ENCODE measurements around the gene ULK3.

Gene ULK3

DNA sequence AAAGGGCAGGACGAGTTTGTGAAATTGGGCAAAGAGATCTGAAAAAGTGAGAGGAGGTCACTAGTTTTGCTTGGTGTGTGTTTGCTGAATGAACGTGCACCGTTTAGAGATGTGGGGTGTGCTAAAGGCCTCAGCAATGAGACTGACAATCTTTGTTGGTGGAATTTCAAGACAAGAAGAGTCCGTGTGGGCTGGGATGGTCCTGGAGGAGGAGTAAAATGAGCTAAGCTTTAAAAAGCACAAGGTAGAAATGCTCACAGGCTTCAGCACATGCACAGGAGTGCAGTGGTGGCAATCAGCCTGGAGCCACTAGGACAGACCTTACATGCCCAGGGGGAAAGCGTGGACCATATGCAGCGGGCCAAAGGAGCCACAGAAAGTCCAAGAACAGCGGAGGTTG is 18.0 kb downstream of the ULK3 start:
- DNase-seq (ENCODE audit: low read depth in 1 of 2, low spot score in 1 of 2): no peak

- no peak for DNase-seq (ENCODE audit: low read depth in 1 of 2, low spot score in 1 of 2)
Observed at GRCh38 chr15:74823324-74823723, 19.6 kb downstream of the ULK3 start.

- no peak for DNase-seq (ENCODE audit: low read depth in 1 of 2, low spot score in 1 of 2)
Observed at GRCh38 chr15:74822233-74822632, 20.7 kb downstream of the ULK3 start.

DNA sequence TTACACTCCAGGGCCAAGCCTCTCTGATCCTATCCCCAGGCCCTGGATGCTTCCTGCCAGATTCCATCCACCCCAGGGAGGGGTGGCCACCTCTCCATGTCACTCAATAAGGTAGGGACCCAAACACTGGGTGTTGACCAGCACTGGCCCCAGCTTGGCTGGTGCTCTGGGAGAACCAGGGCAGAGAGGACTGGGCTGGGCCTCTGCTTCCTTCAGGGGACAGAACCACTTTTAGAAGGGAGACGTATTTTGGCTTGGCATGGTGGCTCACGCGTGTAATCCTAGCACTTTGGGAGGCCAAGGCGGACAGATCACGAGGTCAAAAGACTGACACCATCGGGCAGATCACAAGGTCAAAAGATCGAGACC is 21.2 kb downstream of the ULK3 start:
- no peak for DNase-seq (ENCODE audit: low read depth in 1 of 2, low spot score in 1 of 2)

DNA sequence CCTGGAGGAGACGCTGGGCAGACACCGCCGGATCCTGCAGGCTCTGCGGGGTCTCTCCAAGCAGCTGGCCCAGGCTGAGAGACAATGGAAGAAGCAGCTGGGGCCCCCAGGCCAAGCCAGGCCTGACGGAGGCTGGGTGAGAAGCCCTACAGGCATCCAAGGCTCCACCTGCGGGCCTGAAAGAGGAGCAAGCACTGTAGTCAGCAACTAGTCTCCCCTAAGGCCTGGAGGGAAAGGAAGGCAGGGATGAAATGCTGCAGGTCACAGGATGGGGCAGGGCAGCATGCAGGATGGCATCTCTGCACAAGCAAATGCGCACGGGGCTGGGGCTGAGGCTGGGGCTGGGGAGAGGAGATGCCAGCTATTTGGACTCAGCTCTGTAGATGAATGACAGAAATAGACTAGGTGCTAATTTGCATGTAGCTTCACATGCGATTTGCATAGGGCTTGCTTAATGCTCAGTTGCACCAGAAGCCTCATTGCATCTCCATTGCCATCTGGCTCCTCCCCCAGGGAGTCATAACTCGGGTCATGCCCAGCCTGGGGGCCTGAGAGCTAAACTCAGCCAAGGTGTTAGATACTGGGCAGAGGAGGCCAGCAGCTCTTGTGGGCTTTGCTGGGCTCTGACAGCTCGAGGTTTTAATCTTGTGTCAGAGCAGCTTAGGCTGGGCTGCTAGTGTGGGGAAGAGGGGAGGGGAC is 21.7 kb downstream of the ULK3 start:
- DNase-seq (ENCODE audit: low read depth in 1 of 2, low spot score in 1 of 2): no peak

- no peak for DNase-seq (ENCODE audit: low read depth in 1 of 2, low spot score in 1 of 2)
Observed at GRCh38 chr15:74820056-74820455, 22.9 kb downstream of the ULK3 start.

- DNase-seq (ENCODE audit: low read depth in 1 of 2, low spot score in 1 of 2): no peak
Observed at GRCh38 chr15:74817370-74817737, 25.6 kb downstream of the ULK3 start.

DNA sequence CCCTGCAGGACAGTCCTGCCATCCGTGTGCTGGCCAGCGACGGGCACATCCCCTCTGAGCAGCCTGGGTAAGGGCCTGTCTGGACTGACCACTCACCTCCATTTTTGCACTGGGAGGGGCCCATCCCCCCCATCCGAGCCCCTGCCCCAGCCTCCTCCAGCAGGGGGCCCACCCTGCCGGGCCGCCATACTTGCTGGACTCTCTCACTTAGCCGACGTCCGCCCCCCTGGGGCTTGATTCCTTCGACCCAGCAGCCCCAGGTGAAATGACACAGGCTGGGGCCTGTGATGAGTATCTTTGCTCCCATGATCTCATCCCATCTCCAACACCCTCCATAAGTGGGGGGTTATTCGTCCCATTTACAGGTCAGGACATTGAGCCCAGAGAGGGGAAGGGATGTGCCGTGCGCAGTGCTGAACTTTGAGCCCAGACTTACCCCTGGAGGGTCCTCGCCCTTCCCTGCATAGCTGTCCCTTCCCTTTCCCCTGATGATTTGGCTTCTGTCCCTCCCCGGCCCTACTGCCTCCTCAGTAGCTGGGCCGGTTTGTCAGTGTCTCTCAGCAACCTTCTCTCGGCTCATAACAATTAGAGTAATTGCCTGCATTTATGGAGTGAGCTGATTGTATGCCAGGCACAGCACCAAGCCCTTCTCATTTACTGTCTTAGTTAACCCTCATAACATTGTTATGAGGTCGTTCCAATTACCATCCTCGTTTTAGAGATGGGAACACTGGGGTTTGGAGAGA is 26.2 kb downstream of the ULK3 start:
- DNase-seq (ENCODE audit: low read depth in 1 of 2, low spot score in 1 of 2): no peak

GRCh38 chr15:74815961-74816360 is 27.0 kb downstream of the ULK3 start:
- no peak for DNase-seq (ENCODE audit: low read depth in 1 of 2, low spot score in 1 of 2)

DNA sequence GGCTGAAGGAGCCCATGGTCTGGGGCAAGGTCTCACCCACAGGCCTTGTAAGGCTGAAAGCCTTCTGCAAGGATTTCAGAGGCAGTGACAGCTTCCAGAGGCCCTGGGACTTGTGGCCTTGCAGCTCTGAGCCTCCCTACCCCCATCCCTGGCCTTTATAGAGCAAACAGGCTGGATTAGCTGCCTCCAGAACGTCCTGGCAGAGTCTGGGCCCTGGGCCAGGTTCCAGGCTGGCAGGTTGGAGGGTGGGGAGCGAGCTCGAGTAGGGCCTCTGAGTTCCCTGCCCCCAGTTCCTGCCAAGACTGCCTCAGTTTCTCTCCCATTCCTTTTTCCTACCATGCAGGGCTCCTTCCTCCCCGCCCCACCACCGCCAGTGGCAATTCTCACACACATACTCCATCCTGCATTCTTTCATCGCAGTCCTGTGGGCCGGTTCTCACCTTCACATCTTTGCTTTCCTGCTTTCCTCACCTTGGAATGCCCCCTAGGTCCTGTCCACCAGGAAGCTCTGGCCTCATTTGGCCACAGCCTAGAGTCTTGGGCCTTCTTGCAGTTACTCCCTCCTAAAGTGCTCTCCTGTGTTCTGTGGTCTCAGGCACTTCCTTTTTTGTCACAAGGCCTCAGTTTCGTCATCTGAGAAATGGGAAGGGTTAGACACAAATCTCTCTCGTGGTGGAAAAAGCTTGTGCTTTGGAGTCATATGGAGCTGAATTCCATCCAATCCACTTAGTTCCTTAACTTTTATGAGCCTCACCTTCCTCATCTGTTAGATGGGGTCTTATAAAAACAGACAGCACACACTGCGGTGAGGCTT is 27.6 kb downstream of the ULK3 start:
- DNase-seq (ENCODE audit: low read depth in 1 of 2, low spot score in 1 of 2): no peak

DNA sequence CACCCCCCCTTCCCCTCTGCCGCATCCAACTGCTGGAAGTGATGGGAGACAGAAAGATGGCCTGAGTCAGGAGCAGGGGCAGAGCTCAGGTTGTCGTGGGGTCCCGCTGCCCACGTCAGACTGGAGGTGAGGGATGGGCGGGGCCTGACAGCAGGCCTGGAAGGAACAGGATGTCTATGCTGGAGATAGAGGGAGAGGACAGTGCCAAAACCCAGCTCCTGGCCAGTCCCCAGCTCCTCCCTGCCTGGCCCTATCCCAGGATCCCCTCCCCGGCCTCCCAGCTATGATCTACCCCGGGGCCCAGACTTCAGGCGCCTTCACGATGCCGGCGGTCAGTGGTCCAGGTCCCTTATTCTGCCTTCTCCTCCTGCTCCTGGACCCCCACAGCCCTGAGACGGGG is 30.4 kb downstream of the ULK3 start, which contains the start of gene LMAN1L:
TSS of gene LMAN1L (plus strand) at position 303 of the 400 bp plus-strand sequence. CDS start at position 323, 20 bp downstream.
- DNase-seq (ENCODE audit: low read depth in 1 of 2, low spot score in 1 of 2): no peak

DNA sequence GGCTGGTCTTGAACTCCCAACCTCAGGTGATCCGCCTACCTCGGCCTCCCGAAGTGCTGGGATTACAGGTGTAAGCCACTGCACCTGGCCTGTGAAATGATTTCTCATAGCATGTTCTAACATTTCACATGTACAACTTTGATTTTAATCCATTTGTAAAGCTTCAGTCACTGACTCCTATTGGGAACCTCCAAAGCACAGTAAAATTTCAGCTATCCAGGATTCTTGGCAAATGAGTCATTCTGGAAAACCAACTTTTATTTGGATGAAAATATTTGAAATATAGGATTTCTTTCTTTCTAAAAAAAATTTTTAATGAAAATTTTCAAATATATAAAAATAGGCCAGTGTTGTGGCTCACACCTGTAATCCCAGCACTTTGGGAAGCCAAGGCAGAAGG is 33.0 kb downstream of the ULK3 start:
- no peak for DNase-seq (ENCODE audit: low read depth in 1 of 2, low spot score in 1 of 2)

DNA sequence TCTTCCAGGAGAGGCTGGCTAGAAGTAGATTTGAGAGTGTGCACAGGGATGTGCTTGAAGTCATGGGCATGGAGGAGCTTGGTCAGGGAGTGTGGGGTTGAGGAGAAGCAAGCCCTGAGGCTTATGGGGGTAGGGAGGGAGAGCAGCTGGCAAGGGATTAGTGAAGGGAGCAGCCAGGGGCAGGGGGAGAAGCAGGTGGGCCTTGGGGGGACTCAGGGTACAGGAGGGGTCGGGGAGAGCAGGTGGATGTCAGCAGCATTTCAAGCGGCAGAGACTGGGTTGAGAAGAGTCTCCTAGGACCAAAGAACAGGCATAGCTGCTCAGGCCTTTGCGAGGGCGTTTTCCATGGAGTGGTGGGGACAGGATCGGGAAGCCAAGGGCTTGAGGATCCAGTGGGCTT is 33.7 kb downstream of the ULK3 start:
- DNase-seq (ENCODE audit: low read depth in 1 of 2, low spot score in 1 of 2): no peak

- no peak for DNase-seq (ENCODE audit: low read depth in 1 of 2, low spot score in 1 of 2)
Observed at GRCh38 chr15:74808840-74809229, 34.1 kb downstream of the ULK3 start.

- DNase-seq (ENCODE audit: low read depth in 1 of 2, low spot score in 1 of 2): no peak
Observed at GRCh38 chr15:74808078-74808839, 34.7 kb downstream of the ULK3 start.

GRCh38 chr15:74807282-74807681 is 35.7 kb downstream of the ULK3 start:
- no peak for DNase-seq (ENCODE audit: low read depth in 1 of 2, low spot score in 1 of 2)

GRCh38 chr15:74804935-74805334 is 38.0 kb downstream of the ULK3 start:
- DNase-seq (ENCODE audit: low read depth in 1 of 2, low spot score in 1 of 2): no peak

DNA sequence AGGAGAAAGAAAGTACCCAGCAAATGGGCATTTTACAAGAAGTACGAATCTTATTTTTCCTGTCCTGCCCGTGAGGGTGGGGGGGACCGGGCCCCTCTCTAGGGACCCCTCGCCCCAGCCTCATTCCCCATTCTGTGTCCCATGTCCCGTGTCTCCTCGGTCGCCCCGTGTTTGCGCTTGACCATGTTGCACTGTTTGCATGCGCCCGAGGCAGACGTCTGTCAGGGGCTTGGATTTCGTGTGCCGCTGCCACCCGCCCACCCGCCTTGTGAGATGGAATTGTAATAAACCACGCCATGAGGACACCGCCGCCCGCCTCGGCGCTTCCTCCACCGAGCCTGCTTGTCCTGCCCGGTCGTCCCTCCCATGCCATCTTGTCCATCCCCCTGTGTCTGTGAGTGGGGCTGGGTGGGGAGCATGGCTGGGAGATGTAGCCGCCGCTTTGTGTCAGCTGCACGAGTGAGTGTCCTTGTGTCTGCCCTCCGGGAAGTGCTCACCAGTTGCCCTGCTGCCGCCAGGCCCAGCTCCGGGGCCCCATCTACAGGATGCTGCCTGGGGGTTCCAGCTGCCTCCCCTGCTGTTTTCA is 40.0 kb downstream of the ULK3 start:
- DNase-seq (ENCODE audit: low read depth in 1 of 2, low spot score in 1 of 2): no peak

- no peak for DNase-seq (ENCODE audit: low read depth in 1 of 2, low spot score in 1 of 2)
Observed at GRCh38 chr15:74802290-74802689, 40.7 kb downstream of the ULK3 start.

DNA sequence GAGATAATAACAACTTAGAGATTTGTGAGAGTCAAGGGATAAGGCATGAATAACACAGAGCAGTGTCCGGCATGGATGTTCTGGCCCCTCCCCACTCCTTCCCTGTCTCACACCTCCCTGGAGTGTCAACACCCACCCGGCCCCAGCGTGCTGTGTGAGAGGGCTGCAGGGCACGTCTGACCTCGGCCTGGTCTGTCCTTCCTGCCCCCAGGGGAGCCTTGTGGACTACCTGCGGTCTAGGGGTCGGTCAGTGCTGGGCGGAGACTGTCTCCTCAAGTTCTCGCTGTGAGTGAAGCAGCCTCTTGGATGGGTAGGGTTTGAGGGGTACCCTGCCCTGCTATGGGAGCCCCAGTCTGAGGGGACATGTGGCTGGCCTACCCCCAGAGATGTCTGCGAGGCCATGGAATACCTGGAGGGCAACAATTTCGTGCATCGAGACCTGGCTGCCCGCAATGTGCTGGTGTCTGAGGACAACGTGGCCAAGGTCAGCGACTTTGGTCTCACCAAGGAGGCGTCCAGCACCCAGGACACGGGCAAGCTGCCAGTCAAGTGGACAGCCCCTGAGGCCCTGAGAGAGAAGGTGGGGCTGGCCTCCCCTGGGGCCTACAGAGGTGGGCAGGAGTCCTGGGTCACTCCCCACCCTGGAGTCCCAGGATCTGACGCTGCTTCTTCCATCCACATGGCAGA is 41.5 kb downstream of the ULK3 start:
- no peak for DNase-seq (ENCODE audit: low read depth in 1 of 2, low spot score in 1 of 2)

Data from activated T-helper 1 cell treated with anti-CD3 and anti-CD28 coated beads, Interleukin-2, amount 50 U/mL, for 16 hours (primary cell).